Stimulated activated CD4-positive, alpha-beta T cell treated with anti-CD3 and anti-CD28 coated beads, Interleukin-2, amount 100 ng/mL, for 4 hours (primary cell): ENCODE measurements around the gene PANK4.
"Not testable (repeated sequence)": the region's sequence is repeated elsewhere in the genome, so short reads cannot be mapped to it uniquely, and the experiment has no call there.

Experiments
- DNase-seq: peaks from one replicate; pipeline ENCODE4 v3.0.0-alpha.2; 2020; ENCODE audit warnings: low read depth

PANK4 gene

GRCh38 chr1:2460996-2461751 lies 65.2 kb downstream of the PANK4 start:
- DNase-seq, result no peak

- no peak for DNase-seq
These were observed 66.2 kb downstream of the PANK4 start for GRCh38 chr1:2460203-2460602.

GRCh38 chr1:2459757-2460156 lies 66.6 kb downstream of the PANK4 start:
- DNase-seq, result no peak

GRCh38 chr1:2459102-2459753 lies 67.2 kb downstream of the PANK4 start:
- not testable (repeated sequence) for DNase-seq

- no peak for DNase-seq
These were observed 67.7 kb downstream of the PANK4 start for GRCh38 chr1:2458687-2459086.
